Fibroblast of lung (primary cell): ENCODE results near the gene CDC5L. TPM values are rescaled to one million over a fixed set of nuclear protein-coding genes. Genes with fewer than 3 reads are reported as not detected.

Experiments used
- DNase-seq, 2 donors: peaks; one replicate each; pipeline versions ENCODE4 v3.0.0 to v3.0.0-alpha.2; 2010; ENCODE audit warnings: low read depth in 2 of 2
- H2AFZ ChIP-seq: 2 replicates; pipeline ENCODE4 v1.5.1; 2012; ENCODE audit warnings: low read length, control low read depth, inconsistent platforms
- H3K27ac ChIP-seq: 2 replicates; pipeline ENCODE4 v1.5.1; 2011; ENCODE audit warnings: low read length, control low read depth; ENCODE audit not compliant: insufficient read depth
- H3K27me3 ChIP-seq: 2 replicates; pipeline ENCODE4 v1.5.1; 2011; ENCODE audit warnings: mild to moderate bottlenecking, low read length; ENCODE audit not compliant: control insufficient read depth, insufficient read depth
- H3K36me3 ChIP-seq: 2 replicates; pipeline ENCODE4 v1.5.1; 2011; ENCODE audit warnings: low read length; ENCODE audit not compliant: control insufficient read depth, insufficient read depth
- H3K4me1 ChIP-seq: 2 replicates; pipeline ENCODE4 v1.5.1; 2011; ENCODE audit warnings: low read length; ENCODE audit not compliant: control insufficient read depth, insufficient read depth; ENCODE audit errors: extremely low read depth
- H3K4me2 ChIP-seq: 2 replicates; pipeline ENCODE4 v1.5.1; 2011; ENCODE audit warnings: low read length, control low read depth; ENCODE audit not compliant: insufficient read depth; ENCODE audit errors: extremely low read depth
- H3K4me3 ChIP-seq, 4 experiments: fragments of 200-600 bp in 1 of 4; sonication (generic) in 1 of 4; replicated peaks in 1 of 4; 2 replicates each; pipeline ENCODE4 v1.5.1; 2011 to 2016; ENCODE audit warnings: low read length in 4 of 4, low read depth in 3 of 4, mild to moderate bottlenecking in 3 of 4, control low read depth in 2 of 4, inconsistent platforms in 1 of 4, mixed read lengths in 1 of 4; ENCODE audit not compliant: insufficient read depth in 1 of 4; ENCODE audit errors: control extremely low read depth in 1 of 4
- H3K79me2 ChIP-seq: 2 replicates; pipeline ENCODE4 v1.5.1; 2012; ENCODE audit warnings: mild to moderate bottlenecking, low read length, inconsistent platforms; ENCODE audit not compliant: control insufficient read depth, insufficient read depth
- H3K9ac ChIP-seq: 2 replicates; pipeline ENCODE4 v1.5.1; 2011; ENCODE audit warnings: mild to moderate bottlenecking, low read length, control low read depth; ENCODE audit not compliant: insufficient read depth
- H3K9me3 ChIP-seq: 2 replicates; pipeline ENCODE4 v1.5.1; 2012; ENCODE audit warnings: low read depth, low read length; ENCODE audit not compliant: control insufficient read depth, insufficient read depth
- H4K20me1 ChIP-seq: 2 replicates; pipeline ENCODE4 v1.5.1; 2011; ENCODE audit warnings: low read length; ENCODE audit not compliant: control insufficient read depth, insufficient read depth; ENCODE audit errors: extremely low read depth
- CTCF ChIP-seq, 2 donors: IDR thresholded peaks in 1 of 2; conservative IDR thresholded peaks in 1 of 2; 1 replicate in 1 of 2; 2 replicates in 1 of 2; pipeline ENCODE4 v1.5.1; 2011 to 2012; ENCODE audit warnings: low read length in 2 of 2, control low read depth in 1 of 2, inconsistent platforms in 1 of 2, low read depth in 1 of 2, mild to moderate bottlenecking in 1 of 2
- EZH2 ChIP-seq: IDR thresholded peaks from 2 replicates; pipeline ENCODE4 v1.5.1; 2012; ENCODE audit warnings: low read length, control low read depth, mild to moderate bottlenecking; ENCODE audit errors: missing control alignments
- polyA plus RNA-seq, 2 donors: library from polyadenylated mRNA; depleted of rRNA in 1 of 2; stranded (reverse) in 1 of 2; unstranded in 1 of 2; fragments of >200 nt; gene quantifications; 2 replicates each; pipeline ENCODE4 v1.2.1, GENCODE V29; 2011 to 2012; ENCODE audit warnings: missing spikeins in 1 of 2
- total RNA-seq: library from RNA; depleted of rRNA; stranded (reverse); fragments of >200 nt; gene quantifications from 2 replicates; pipeline ENCODE4 v1.2.1, GENCODE V29; 2014

The CDC5L gene
- total and polyA plus RNA-seq, 2 donors (not counting 1 experiment from before 2014, with no cell fraction given) = 18.7 to 22.5 TPM

- no peak overlapping the region for H3K4me2 ChIP-seq
- H3K4me1 ChIP-seq = peaks cover 11% of the 10 kb centered on the region
- no peaks in the 10 kb centered on the region for H4K20me1 ChIP-seq
- H3K9ac ChIP-seq = no peak overlapping the region
- H2AFZ ChIP-seq = no peak overlapping the region
- no peak overlapping the region for H3K27ac ChIP-seq
- peak; percentile 55 to 92 for DNase-seq
- no peak overlapping the region for H3K4me3 ChIP-seq
- H3K36me3 ChIP-seq = no peaks in the 10 kb centered on the region
- no peaks in the 10 kb centered on the region for H3K79me2 ChIP-seq
- TF ChIP-seq CTCF (conservative IDR thresholded peaks at IDR 0.05 in 1 of 2, IDR thresholded peaks at IDR 0.05 in 1 of 2; ENCODE audit: low read depth in 1 of 2, low read length in 2 of 2) (peak in 1 of 2 donors; percentile 29), EZH2 (no peak)
- H3K9me3 ChIP-seq = no peaks in the 10 kb centered on the region
- H3K27me3 ChIP-seq = peaks cover 6% of the 10 kb centered on the region
Measured at GRCh38 chr6:44494011-44494501, 106.5 kb downstream of the CDC5L start.

- Histone ChIP-seq H3K27me3 (peaks cover 8% of the 10 kb centered on the region), H3K79me2 (no peaks in the 10 kb centered on the region), H3K4me2 (no peak overlapping the region), H3K4me1 (peaks cover 7% of the 10 kb centered on the region), H3K9ac (no peak overlapping the region), H3K4me3 (no peak overlapping the region), H3K36me3 (no peaks in the 10 kb centered on the region), H3K9me3 (no peaks in the 10 kb centered on the region), H2AFZ (no peak overlapping the region), H3K27ac (no peak overlapping the region), H4K20me1 (no peaks in the 10 kb centered on the region)
- TF ChIP-seq EZH2 (no peak), CTCF (conservative IDR thresholded peaks at IDR 0.05 in 1 of 2, IDR thresholded peaks at IDR 0.05 in 1 of 2; ENCODE audit: low read depth in 1 of 2, low read length in 2 of 2) (no peak)
- peak in 1 of 2 donors; percentile 44 for DNase-seq
Measured at GRCh38 chr6:44495036-44495901, 107.8 kb downstream of the CDC5L start.

DNA sequence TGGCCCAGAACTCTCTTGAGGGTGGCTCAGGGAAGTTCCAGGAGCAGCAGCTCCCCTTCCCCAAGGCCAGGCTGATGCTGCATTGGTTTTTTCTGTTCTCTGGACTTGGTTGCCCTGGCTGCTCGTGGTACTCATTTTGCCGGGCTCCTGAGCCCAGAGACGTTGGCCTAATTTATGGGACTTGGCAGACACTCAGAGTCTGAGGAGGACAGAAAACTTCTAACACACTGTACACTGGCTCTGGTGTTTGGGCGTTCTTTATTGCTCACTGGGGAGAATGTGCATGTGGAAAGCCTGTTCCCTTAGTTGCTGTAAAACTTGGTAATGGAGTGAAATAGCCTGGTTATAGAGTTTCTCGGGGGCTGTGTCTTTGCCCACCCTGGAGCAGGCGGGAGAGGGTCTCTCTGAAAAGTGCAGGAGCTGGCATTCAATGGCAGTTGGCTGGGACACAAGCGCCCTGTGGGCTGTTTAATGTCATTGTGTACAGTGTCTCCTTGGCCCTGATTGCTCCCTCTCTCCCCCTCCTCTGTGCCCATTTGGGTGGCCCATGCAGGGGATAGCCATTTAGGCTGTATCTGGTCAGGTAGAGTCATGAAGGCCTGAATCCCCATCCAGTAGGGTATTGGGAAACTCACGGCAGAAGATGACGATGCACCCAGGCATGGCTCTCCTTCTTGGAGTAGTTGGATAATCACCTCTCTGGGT is 109.3 kb downstream of the CDC5L start:
- H3K4me3 ChIP-seq = no peak overlapping the region
- no peaks in the 10 kb centered on the region for H3K79me2 ChIP-seq
- no peaks in the 10 kb centered on the region for H3K9me3 ChIP-seq
- no peak overlapping the region for H2AFZ ChIP-seq
- H3K9ac ChIP-seq = no peak overlapping the region
- no peak for TF ChIP-seq CTCF (conservative IDR thresholded peaks at IDR 0.05 in 1 of 2, IDR thresholded peaks at IDR 0.05 in 1 of 2; ENCODE audit: low read depth in 1 of 2, low read length in 2 of 2)
- TF ChIP-seq EZH2 = no peak
- no peak overlapping the region for H3K27ac ChIP-seq
- H3K4me2 ChIP-seq = no peak overlapping the region
- DNase-seq = no peak
- peaks cover 2% of the 10 kb centered on the region for H3K4me1 ChIP-seq
- peaks cover 10% of the 10 kb centered on the region for H3K27me3 ChIP-seq
- no peaks in the 10 kb centered on the region for H3K36me3 ChIP-seq
- H4K20me1 ChIP-seq = no peaks in the 10 kb centered on the region
